Measurements from ENCODE around the gene CLCF1. TPM values are rescaled to one million over a fixed set of nuclear protein-coding genes. Genes with fewer than 3 reads are reported as not detected.

CLCF1 gene
- total and polyA plus RNA-seq, 2 of the 13 experiments (the other 11 are each of a cell fraction or from before 2014, with no cell fraction given), result 0.49 to 0.78 TPM

DNA sequence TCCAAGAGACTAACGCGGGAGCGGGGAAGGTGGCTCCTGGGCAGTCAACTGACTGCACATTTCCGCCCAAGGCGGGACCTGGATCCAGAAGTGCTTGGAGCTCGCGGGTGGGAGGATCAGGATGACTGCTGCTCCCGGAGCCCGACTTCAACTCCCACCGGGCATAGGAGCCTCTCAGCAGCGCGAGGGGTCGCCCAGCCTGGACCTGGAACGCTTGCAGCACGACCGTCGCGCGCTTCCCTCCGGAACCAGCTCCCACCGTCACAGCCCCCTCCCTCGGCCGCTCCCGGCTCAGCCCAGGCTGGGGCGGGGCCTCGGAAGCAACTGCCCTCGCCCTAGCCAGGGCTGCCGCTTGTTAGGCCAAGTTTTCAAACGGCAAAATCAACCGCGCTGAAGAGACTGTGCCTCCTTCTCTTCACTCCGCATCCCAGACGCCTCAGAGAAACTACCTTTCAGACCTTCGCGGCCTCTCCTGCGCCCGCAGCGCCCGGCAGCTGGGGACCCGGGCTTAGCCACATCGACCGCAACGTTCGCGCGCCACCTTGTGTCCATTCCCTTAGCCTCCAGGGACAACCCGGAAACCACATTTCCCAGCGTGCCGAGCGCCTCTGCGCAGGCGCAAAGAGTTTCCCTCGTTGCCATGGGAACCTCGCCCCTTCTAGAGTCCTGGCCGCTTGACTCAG lies 56.1 kb downstream of the CLCF1 start (continued):
- TF ChIP-seq, protein P1, sequence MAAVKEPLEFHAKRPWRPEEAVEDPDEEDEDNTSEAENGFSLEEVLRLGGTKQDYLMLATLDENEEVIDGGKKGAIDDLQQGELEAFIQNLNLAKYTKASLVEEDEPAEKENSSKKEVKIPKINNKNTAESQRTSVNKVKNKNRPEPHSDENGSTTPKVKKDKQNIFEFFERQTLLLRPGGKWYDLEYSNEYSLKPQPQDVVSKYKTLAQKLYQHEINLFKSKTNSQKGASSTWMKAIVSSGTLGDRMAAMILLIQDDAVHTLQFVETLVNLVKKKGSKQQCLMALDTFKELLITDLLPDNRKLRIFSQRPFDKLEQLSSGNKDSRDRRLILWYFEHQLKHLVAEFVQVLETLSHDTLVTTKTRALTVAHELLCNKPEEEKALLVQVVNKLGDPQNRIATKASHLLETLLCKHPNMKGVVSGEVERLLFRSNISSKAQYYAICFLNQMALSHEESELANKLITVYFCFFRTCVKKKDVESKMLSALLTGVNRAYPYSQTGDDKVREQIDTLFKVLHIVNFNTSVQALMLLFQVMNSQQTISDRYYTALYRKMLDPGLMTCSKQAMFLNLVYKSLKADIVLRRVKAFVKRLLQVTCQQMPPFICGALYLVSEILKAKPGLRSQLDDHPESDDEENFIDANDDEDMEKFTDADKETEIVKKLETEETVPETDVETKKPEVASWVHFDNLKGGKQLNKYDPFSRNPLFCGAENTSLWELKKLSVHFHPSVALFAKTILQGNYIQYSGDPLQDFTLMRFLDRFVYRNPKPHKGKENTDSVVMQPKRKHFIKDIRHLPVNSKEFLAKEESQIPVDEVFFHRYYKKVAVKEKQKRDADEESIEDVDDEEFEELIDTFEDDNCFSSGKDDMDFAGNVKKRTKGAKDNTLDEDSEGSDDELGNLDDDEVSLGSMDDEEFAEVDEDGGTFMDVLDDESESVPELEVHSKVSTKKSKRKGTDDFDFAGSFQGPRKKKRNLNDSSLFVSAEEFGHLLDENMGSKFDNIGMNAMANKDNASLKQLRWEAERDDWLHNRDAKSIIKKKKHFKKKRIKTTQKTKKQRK (IDR thresholded peaks at IDR 0.05; ENCODE audit: low read length), result no peak
- TF ChIP-seq ZNF670 (CRISPR knock-in tag; IDR thresholded peaks at IDR 0.05; ENCODE audit: borderline replicate concordance) (0 out of 2 replicates have a peak, but pooled peaks have one; percentile 11), ZNF350 (CRISPR knock-in tag; IDR thresholded peaks at IDR 0.05; ENCODE audit: borderline replicate concordance, low read depth) (peak; percentile 89; the same call in 1 of the 2 replicates), HDAC2 (CRISPR knock-in tag; IDR thresholded peaks at IDR 0.05) (peak; percentile 59; the same call in 1 of the 2 replicates), REPIN1 (CRISPR knock-in tag; IDR thresholded peaks at IDR 0.05; ENCODE audit: borderline replicate concordance, low read depth) (no peak), KDM5B (CRISPR knock-in tag; IDR thresholded peaks at IDR 0.05; ENCODE audit: borderline replicate concordance) (peak; percentile 78), PAF1 (CRISPR knock-in tag; IDR thresholded peaks at IDR 0.05) (no peak), PCBP1 (IDR thresholded peaks at IDR 0.05; ENCODE audit: borderline replicate concordance, low read depth, low read length) (no peak; the same call in 1 of the 2 replicates), KLF11 (CRISPR knock-in tag; IDR thresholded peaks at IDR 0.05) (no peak), ATF7 (IDR thresholded peaks at IDR 0.05) (no peak), ATF7 (CRISPR knock-in tag; IDR thresholded peaks at IDR 0.05) (no peak), TCF7L2 (IDR thresholded peaks at IDR 0.05; ENCODE audit: low read depth, low read length) (no peak), KDM4B (CRISPR knock-in tag; IDR thresholded peaks at IDR 0.05) (no peak), ZNF557 (CRISPR knock-in tag; IDR thresholded peaks at IDR 0.05) (peak; percentile 76; the same call in 1 of the 2 replicates), ZNF567 (CRISPR knock-in tag; IDR thresholded peaks at IDR 0.05; ENCODE audit: borderline replicate concordance) (no peak), ONECUT2 (CRISPR knock-in tag; IDR thresholded peaks at IDR 0.05) (no peak), ZNF614 (CRISPR knock-in tag; IDR thresholded peaks at IDR 0.05; ENCODE audit: borderline replicate concordance) (peak; percentile 64; the same call in 1 of the 2 replicates)
- TF ChIP-seq, protein P2, sequence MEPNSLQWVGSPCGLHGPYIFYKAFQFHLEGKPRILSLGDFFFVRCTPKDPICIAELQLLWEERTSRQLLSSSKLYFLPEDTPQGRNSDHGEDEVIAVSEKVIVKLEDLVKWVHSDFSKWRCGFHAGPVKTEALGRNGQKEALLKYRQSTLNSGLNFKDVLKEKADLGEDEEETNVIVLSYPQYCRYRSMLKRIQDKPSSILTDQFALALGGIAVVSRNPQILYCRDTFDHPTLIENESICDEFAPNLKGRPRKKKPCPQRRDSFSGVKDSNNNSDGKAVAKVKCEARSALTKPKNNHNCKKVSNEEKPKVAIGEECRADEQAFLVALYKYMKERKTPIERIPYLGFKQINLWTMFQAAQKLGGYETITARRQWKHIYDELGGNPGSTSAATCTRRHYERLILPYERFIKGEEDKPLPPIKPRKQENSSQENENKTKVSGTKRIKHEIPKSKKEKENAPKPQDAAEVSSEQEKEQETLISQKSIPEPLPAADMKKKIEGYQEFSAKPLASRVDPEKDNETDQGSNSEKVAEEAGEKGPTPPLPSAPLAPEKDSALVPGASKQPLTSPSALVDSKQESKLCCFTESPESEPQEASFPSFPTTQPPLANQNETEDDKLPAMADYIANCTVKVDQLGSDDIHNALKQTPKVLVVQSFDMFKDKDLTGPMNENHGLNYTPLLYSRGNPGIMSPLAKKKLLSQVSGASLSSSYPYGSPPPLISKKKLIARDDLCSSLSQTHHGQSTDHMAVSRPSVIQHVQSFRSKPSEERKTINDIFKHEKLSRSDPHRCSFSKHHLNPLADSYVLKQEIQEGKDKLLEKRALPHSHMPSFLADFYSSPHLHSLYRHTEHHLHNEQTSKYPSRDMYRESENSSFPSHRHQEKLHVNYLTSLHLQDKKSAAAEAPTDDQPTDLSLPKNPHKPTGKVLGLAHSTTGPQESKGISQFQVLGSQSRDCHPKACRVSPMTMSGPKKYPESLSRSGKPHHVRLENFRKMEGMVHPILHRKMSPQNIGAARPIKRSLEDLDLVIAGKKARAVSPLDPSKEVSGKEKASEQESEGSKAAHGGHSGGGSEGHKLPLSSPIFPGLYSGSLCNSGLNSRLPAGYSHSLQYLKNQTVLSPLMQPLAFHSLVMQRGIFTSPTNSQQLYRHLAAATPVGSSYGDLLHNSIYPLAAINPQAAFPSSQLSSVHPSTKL (CRISPR knock-in tag; IDR thresholded peaks at IDR 0.05), result peak; percentile 18; the same call in 1 of the 2 replicates
- TF ChIP-seq, protein P3, sequence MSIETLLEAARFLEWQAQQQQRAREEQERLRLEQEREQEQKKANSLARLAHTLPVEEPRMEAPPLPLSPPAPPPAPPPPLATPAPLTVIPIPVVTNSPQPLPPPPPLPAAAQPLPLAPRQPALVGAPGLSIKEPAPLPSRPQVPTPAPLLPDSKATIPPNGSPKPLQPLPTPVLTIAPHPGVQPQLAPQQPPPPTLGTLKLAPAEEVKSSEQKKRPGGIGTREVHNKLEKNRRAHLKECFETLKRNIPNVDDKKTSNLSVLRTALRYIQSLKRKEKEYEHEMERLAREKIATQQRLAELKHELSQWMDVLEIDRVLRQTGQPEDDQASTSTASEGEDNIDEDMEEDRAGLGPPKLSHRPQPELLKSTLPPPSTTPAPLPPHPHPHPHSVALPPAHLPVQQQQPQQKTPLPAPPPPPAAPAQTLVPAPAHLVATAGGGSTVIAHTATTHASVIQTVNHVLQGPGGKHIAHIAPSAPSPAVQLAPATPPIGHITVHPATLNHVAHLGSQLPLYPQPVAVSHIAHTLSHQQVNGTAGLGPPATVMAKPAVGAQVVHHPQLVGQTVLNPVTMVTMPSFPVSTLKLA (IDR thresholded peaks at IDR 0.05), result no peak
- TF ChIP-seq, protein P4, sequence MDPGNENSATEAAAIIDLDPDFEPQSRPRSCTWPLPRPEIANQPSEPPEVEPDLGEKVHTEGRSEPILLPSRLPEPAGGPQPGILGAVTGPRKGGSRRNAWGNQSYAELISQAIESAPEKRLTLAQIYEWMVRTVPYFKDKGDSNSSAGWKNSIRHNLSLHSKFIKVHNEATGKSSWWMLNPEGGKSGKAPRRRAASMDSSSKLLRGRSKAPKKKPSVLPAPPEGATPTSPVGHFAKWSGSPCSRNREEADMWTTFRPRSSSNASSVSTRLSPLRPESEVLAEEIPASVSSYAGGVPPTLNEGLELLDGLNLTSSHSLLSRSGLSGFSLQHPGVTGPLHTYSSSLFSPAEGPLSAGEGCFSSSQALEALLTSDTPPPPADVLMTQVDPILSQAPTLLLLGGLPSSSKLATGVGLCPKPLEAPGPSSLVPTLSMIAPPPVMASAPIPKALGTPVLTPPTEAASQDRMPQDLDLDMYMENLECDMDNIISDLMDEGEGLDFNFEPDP (CRISPR knock-in tag; conservative IDR thresholded peaks at IDR 0.05), result peak; percentile 96; the same call in 1 of the 2 replicates

Measured in HepG2 (cell line).